KMS-11 (cell line): Measurements from ENCODE around the gene HOXB3.

Experiments
- H2AFZ ChIP-seq: fragments of 200-600 bp; sonication (generic); 2 replicates; pipeline ENCODE4 v1.6.1; 2016; ENCODE audit warnings: antibody characterized with exemption, mixed run types, low read depth
- H3K27ac ChIP-seq: fragments of 200-600 bp; sonication (generic); 2 replicates; pipeline ENCODE4 v1.6.1; 2016; ENCODE audit warnings: mild to moderate bottlenecking, mixed run types
- H3K27me3 ChIP-seq: fragments of 200-600 bp; sonication (generic); 2 replicates; pipeline ENCODE4 v1.6.1; 2017; ENCODE audit warnings: mild to moderate bottlenecking, low read depth, mixed run types, moderate library complexity; ENCODE audit not compliant: insufficient read depth
- H3K36me3 ChIP-seq: fragments of 200-600 bp; sonication (generic); 2 replicates; pipeline ENCODE4 v1.6.1; 2017; ENCODE audit warnings: mild to moderate bottlenecking, mixed run types; ENCODE audit not compliant: insufficient read depth
- H3K4me1 ChIP-seq: fragments of 200-600 bp; sonication (generic); 2 replicates; pipeline ENCODE4 v1.6.1; 2016; ENCODE audit warnings: mild to moderate bottlenecking, low read depth, mixed run types; ENCODE audit not compliant: poor library complexity, severe bottlenecking
- H3K4me2 ChIP-seq: fragments of 200-600 bp; sonication (generic); 2 replicates; pipeline ENCODE4 v1.7.0; 2016; ENCODE audit warnings: mild to moderate bottlenecking, mixed run types
- H3K4me3 ChIP-seq: fragments of 200-600 bp; sonication (generic); IDR thresholded peaks from 2 replicates; pipeline ENCODE4 v1.6.1; 2017; ENCODE audit warnings: low read depth, low read length, mixed read lengths; ENCODE audit not compliant: insufficient read depth
- H3K79me2 ChIP-seq: fragments of 200-600 bp; sonication (generic); 2 replicates; pipeline ENCODE4 v1.6.1; 2016; ENCODE audit warnings: low read depth, mixed run types; ENCODE audit not compliant: insufficient read depth
- H3K9ac ChIP-seq: fragments of 200-600 bp; sonication (generic); 2 replicates; pipeline ENCODE4 v1.6.1; 2016; ENCODE audit warnings: mild to moderate bottlenecking, mixed run types
- H4K20me1 ChIP-seq: fragments of 200-600 bp; sonication (generic); 2 replicates; pipeline ENCODE4 v1.6.1; 2016; ENCODE audit warnings: mild to moderate bottlenecking, mixed run types; ENCODE audit not compliant: insufficient read depth
- TF ChIP-seq, protein P1 (sequence below): fragments of 200-600 bp; sonication (generic); conservative IDR thresholded peaks from 2 replicates; pipeline ENCODE4 v1.6.1; 2017; ENCODE audit warnings: low read depth, mild to moderate bottlenecking, antibody characterized with exemption, low read length, moderate library complexity, mixed read lengths

The HOXB3 gene

DNA sequence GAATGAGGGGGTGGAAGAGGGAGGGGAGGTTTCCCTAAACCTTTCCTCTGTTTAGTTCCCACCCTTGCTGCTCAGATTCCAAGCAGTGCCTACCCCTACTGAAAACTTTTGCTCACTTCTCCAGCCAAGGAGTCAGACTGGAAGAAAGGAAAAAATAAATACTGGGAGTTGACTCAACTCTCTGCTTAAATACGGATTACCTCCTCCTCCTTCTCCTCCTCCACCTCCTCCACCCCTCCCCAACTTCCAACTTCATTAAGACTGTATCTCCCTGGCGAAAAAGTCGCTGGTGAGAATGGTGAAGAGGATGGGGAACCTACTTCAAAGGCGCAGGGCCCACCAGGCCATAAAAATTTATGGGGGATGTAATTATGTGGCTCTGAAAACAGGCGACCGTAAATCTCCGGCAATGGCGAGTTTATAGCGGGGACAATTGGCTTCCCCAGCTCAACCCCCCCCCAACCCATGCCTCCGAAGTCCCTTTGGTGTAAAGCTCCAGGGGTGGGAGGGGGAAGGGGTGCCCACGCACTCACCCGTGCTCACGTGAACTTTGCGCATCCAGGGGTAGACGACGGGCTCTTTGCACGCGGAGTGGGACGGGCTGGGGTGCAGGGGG is 12.6 kb downstream of the HOXB3 start:
- peak overlapping the region; percentile 26; the same call in 1 of the 2 replicates for H2AFZ ChIP-seq

GRCh38 chr17:48576479-48577309 is 13.3 kb downstream of the HOXB3 start:
- H3K4me2 ChIP-seq = peak overlapping the region; percentile 51
- H3K4me1 ChIP-seq = peaks cover 6% of the 10 kb centered on the region
- no peak overlapping the region for H3K27ac ChIP-seq
- no peak overlapping the region for H2AFZ ChIP-seq
- H3K4me3 ChIP-seq = no peak overlapping the region
- no peaks in the 10 kb centered on the region for H3K36me3 ChIP-seq
- H3K79me2 ChIP-seq = no peaks in the 10 kb centered on the region
- H3K9ac ChIP-seq = no peak overlapping the region
- TF ChIP-seq, protein P1, sequence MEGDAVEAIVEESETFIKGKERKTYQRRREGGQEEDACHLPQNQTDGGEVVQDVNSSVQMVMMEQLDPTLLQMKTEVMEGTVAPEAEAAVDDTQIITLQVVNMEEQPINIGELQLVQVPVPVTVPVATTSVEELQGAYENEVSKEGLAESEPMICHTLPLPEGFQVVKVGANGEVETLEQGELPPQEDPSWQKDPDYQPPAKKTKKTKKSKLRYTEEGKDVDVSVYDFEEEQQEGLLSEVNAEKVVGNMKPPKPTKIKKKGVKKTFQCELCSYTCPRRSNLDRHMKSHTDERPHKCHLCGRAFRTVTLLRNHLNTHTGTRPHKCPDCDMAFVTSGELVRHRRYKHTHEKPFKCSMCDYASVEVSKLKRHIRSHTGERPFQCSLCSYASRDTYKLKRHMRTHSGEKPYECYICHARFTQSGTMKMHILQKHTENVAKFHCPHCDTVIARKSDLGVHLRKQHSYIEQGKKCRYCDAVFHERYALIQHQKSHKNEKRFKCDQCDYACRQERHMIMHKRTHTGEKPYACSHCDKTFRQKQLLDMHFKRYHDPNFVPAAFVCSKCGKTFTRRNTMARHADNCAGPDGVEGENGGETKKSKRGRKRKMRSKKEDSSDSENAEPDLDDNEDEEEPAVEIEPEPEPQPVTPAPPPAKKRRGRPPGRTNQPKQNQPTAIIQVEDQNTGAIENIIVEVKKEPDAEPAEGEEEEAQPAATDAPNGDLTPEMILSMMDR = no peak
- H3K27me3 ChIP-seq = no peaks in the 10 kb centered on the region; the same call in 1 of the 2 replicates
- no peaks in the 10 kb centered on the region for H4K20me1 ChIP-seq

More for the DNA sequence above, 12.6 kb downstream of the HOXB3 start:
- H3K9ac ChIP-seq = peak overlapping the region; percentile 42; the same call in 1 of the 2 replicates
- no peaks in the 10 kb centered on the region for H4K20me1 ChIP-seq
- H3K4me1 ChIP-seq = peaks cover 6% of the 10 kb centered on the region
- H3K27me3 ChIP-seq = no peaks in the 10 kb centered on the region; the same call in 1 of the 2 replicates
- TF ChIP-seq, protein P1 = no peak
- peak overlapping the region; percentile 51 for H3K4me2 ChIP-seq
- H3K4me3 ChIP-seq = no peak overlapping the region
- H3K36me3 ChIP-seq = no peaks in the 10 kb centered on the region
- H3K79me2 ChIP-seq = no peaks in the 10 kb centered on the region
- no peak overlapping the region for H3K27ac ChIP-seq

DNA sequence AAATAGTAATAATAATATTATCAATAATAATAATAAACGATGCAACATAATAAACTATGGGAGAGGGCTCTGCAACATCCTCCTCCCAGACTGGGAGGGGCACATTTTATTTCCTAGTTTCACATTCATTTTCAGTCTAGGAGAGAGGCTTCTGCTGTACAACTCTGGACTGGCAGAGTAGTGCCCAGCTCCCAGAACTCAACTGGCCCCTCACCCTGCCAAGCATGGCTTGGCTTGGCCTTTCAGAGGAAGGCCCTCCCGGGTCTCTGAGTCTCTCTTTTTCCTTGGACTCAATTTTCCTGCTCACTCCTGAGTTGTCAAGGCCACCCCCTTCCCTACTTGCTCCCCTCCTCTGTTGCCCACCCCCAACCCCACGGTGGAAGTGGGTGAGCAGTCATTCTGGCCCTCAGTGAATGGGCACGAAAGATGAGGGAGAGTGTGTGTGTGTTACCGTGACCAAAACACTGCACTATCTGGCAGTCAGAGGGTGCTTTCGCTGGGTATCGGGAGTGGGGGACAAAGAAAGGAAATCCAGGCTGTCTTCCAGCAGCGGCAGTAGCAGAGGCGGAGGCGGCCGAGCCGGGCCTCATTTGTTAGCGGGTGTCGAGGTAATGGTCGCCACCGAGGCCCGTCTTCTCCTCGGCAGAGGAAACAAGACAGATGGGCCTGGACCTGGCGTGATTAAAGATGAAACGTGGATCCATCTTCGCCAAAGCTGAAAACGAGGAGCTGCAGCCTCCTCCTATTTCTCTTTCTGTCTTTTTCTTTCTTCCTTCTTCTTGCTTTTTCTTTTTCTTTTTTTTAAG is 14.2 kb downstream of the HOXB3 start:
- H3K4me1 ChIP-seq = peaks cover 6% of the 10 kb centered on the region
- TF ChIP-seq, protein P1 = no peak
- no peaks in the 10 kb centered on the region for H4K20me1 ChIP-seq
- no peak overlapping the region for H3K4me2 ChIP-seq
- no peaks in the 10 kb centered on the region; the same call in 1 of the 2 replicates for H3K27me3 ChIP-seq
- H2AFZ ChIP-seq = no peak overlapping the region
- H3K4me3 ChIP-seq = no peak overlapping the region
- H3K9ac ChIP-seq = no peak overlapping the region
- H3K27ac ChIP-seq = no peak overlapping the region
- H3K79me2 ChIP-seq = no peaks in the 10 kb centered on the region
- no peaks in the 10 kb centered on the region for H3K36me3 ChIP-seq

DNA sequence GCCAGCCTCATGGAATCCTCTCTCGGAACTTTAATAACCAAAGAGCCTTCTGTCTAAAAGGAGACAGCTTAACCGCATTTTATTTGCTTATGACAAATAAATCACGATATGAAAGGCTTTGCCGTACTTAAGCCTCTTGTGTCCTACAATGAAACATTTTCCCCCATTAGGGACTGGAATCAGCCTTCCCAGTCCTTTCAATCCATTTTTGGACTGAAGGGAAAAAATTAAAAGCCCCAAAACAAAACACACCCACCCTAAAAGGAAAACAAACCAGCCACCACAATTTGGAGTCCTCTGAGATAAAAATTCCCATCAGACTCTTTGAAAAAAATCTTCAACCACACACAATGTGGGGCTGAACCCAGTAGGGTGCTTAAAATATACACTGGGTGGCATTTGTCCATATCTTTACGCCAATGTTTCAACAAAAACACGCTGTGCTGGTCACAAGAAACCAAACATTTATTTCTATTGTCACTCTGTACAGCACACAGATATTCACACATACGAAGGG is 14.9 kb downstream of the HOXB3 start:
- Histone ChIP-seq H3K36me3 (no peaks in the 10 kb centered on the region), H3K9ac (no peak overlapping the region), H3K4me3 (no peak overlapping the region), H3K4me1 (peaks cover 6% of the 10 kb centered on the region), H3K4me2 (no peak overlapping the region), H3K79me2 (no peaks in the 10 kb centered on the region), H2AFZ (no peak overlapping the region), H3K27ac (no peak overlapping the region), H3K27me3 (no peaks in the 10 kb centered on the region; the same call in 1 of the 2 replicates), H4K20me1 (no peaks in the 10 kb centered on the region)
- TF ChIP-seq, protein P1 = no peak
